Liver (tissue), 3 donors: ENCODE data around the gene UBL3.

Experiments
- ATF3 ChIP-seq: IDR thresholded peaks from 2 replicates; pipeline ENCODE4 v1.6.1; 2016; ENCODE audit warnings: antibody characterized with exemption
- CTCF ChIP-seq: fragments of 150-350 bp; IDR thresholded peaks from 2 replicates; pipeline ENCODE4 v1.5.1; 2017; ENCODE audit warnings: improper control_type of control experiment, low read depth, low read length; ENCODE audit not compliant: missing input control
- GABPA ChIP-seq, 2 donors: IDR thresholded peaks in 1 of 2; conservative IDR thresholded peaks in 1 of 2; 2 replicates each; pipeline ENCODE4 v1.6.1; 2016; ENCODE audit warnings: antibody characterized with exemption in 2 of 2, mild to moderate bottlenecking in 1 of 2, moderate library complexity in 1 of 2
- HNF4G ChIP-seq: IDR thresholded peaks from 2 replicates; pipeline ENCODE4 v1.6.1; 2016; ENCODE audit warnings: antibody characterized with exemption
- JUND ChIP-seq, 2 donors: IDR thresholded peaks; 2 replicates each; pipeline ENCODE4 v1.6.1; 2016; ENCODE audit warnings: antibody characterized with exemption in 2 of 2
- MAX ChIP-seq: IDR thresholded peaks from 2 replicates; pipeline ENCODE4 v1.6.1; 2016; ENCODE audit warnings: antibody characterized with exemption
- RAD21 ChIP-seq, 2 donors: IDR thresholded peaks; 2 replicates each; pipeline ENCODE4 v1.6.1; 2016; ENCODE audit warnings: antibody characterized with exemption in 2 of 2, mild to moderate bottlenecking in 2 of 2
- TAF1 ChIP-seq: conservative IDR thresholded peaks from 2 replicates; pipeline ENCODE4 v1.6.1; 2016; ENCODE audit warnings: antibody characterized with exemption, mild to moderate bottlenecking
- YY1 ChIP-seq: IDR thresholded peaks from 2 replicates; pipeline ENCODE4 v1.6.1; 2016; ENCODE audit warnings: antibody characterized with exemption, mild to moderate bottlenecking
- TF ChIP-seq, protein P1 (sequence below): IDR thresholded peaks from 2 replicates; pipeline ENCODE4 v1.6.1; 2016; ENCODE audit warnings: antibody characterized with exemption, mild to moderate bottlenecking
- donor health status: healthy.
- donor health status: healthy.

DNA sequence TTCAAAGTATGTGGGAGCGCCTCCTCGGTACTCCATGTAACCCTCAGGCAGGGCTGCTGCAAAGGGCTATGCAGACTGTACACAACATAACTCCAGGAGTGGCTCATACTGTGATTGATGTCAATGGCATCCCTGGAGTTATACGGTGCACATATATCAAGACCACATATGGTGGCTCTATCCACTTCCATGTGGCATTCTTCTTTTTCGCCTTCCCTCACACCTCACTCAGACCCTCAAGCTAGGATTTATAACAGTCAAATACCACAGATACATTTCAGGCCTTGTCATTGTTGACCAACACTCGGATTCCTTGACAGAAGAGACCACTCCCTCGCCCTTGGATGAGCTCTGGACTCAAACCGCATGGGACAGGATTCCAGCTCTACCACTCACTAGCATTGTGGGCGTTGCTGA, 11.3 kb upstream of the UBL3 start:
- TF ChIP-seq CTCF, result no peak
- no peak for TF ChIP-seq GABPA (IDR thresholded peaks at IDR 0.05 in 1 of 2, conservative IDR thresholded peaks at IDR 0.05 in 1 of 2)
- TF ChIP-seq JUND (IDR thresholded peaks at IDR 0.05), result no peak
- no peak for TF ChIP-seq RAD21 (IDR thresholded peaks at IDR 0.05)
- TF ChIP-seq TAF1, result no peak
- no peak for TF ChIP-seq ATF3
- TF ChIP-seq, protein P1, sequence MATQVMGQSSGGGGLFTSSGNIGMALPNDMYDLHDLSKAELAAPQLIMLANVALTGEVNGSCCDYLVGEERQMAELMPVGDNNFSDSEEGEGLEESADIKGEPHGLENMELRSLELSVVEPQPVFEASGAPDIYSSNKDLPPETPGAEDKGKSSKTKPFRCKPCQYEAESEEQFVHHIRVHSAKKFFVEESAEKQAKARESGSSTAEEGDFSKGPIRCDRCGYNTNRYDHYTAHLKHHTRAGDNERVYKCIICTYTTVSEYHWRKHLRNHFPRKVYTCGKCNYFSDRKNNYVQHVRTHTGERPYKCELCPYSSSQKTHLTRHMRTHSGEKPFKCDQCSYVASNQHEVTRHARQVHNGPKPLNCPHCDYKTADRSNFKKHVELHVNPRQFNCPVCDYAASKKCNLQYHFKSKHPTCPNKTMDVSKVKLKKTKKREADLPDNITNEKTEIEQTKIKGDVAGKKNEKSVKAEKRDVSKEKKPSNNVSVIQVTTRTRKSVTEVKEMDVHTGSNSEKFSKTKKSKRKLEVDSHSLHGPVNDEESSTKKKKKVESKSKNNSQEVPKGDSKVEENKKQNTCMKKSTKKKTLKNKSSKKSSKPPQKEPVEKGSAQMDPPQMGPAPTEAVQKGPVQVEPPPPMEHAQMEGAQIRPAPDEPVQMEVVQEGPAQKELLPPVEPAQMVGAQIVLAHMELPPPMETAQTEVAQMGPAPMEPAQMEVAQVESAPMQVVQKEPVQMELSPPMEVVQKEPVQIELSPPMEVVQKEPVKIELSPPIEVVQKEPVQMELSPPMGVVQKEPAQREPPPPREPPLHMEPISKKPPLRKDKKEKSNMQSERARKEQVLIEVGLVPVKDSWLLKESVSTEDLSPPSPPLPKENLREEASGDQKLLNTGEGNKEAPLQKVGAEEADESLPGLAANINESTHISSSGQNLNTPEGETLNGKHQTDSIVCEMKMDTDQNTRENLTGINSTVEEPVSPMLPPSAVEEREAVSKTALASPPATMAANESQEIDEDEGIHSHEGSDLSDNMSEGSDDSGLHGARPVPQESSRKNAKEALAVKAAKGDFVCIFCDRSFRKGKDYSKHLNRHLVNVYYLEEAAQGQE, result no peak
- no peak for TF ChIP-seq HNF4G
- no peak for TF ChIP-seq MAX
- TF ChIP-seq YY1, result no peak
